GM12874 (cell line): ENCODE data around the gene LRRC47.

Experiments used
- CTCF ChIP-seq: IDR thresholded peaks from 2 replicates; pipeline ENCODE4 v1.5.1; 2011; ENCODE audit warnings: low read depth, mild to moderate bottlenecking, control low read depth, low read length, moderate library complexity; ENCODE audit not compliant: insufficient read depth

Gene LRRC47

GRCh38 chr1:3735027-3735681 is 61.1 kb downstream of the LRRC47 start:
- TF ChIP-seq CTCF: no peak

- no peak for TF ChIP-seq CTCF
Measured at GRCh38 chr1:3734602-3735001, 61.7 kb downstream of the LRRC47 start.

- no peak for TF ChIP-seq CTCF
Measured at GRCh38 chr1:3733883-3734589, 62.3 kb downstream of the LRRC47 start.

GRCh38 chr1:3733094-3733882 is 63.0 kb downstream of the LRRC47 start:
- no peak for TF ChIP-seq CTCF

- TF ChIP-seq CTCF: no peak
Measured at GRCh38 chr1:3732434-3733093, 63.7 kb downstream of the LRRC47 start.

- no peak for TF ChIP-seq CTCF
Measured at GRCh38 chr1:3731583-3732433, 64.5 kb downstream of the LRRC47 start.
